Testis (tissue), 2 donors: ENCODE results near the gene AATK.

Experiments
- CTCF ChIP-seq, 3 experiments: fragments of 450-650 bp in 2 of 3; fragments of 200-600 bp in 1 of 3; sonication (generic) in 1 of 3; IDR thresholded peaks; one replicate each; pipeline ENCODE4 v1.5.1; 2016 to 2019; ENCODE audit warnings: antibody characterized with exemption in 3 of 3, mild to moderate bottlenecking in 2 of 3, moderate library complexity in 1 of 3
- POLR2A ChIP-seq: fragments of 450-650 bp; IDR thresholded peaks from one replicate; pipeline ENCODE4 v1.6.1; 2017; ENCODE audit warnings: antibody characterized with exemption, mild to moderate bottlenecking, moderate library complexity

DNA sequence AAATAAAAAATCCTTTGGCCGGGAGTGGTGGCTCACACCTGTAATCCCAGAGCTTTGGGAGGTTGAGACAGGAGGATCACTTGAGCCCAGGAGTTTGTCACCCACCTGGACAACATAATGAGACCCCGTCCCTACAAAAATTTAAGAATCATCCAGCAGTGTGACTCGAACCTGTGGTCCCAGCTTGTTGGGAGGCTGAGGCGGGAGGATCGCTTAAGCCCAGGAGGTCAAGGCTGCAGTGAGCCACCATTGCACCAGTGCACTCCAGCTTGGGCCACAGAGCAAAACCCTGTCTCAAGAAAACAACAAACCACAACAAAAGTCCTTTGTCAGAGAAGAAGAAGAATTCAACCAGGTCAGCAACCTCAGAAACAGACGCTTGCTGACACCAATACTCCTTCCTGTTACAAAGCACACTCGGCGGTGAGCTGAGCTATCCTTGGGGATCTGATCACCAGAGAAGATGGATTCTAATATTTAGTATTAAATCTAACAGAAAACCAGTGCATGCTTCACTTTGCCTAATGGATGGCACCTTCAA, 13.7 kb downstream of the AATK start:
- TF ChIP-seq POLR2A: no peak
- TF ChIP-seq CTCF (IDR thresholded peaks at IDR 0.05): no peak
